Measurements from ENCODE around the gene MRC2.

MRC2 gene

GRCh38 chr17:62675701-62676100 is 48.2 kb downstream of the MRC2 start:
- H3K4me3 Mint-ChIP-seq: no peak overlapping the region
- TF ChIP-seq, protein P1, sequence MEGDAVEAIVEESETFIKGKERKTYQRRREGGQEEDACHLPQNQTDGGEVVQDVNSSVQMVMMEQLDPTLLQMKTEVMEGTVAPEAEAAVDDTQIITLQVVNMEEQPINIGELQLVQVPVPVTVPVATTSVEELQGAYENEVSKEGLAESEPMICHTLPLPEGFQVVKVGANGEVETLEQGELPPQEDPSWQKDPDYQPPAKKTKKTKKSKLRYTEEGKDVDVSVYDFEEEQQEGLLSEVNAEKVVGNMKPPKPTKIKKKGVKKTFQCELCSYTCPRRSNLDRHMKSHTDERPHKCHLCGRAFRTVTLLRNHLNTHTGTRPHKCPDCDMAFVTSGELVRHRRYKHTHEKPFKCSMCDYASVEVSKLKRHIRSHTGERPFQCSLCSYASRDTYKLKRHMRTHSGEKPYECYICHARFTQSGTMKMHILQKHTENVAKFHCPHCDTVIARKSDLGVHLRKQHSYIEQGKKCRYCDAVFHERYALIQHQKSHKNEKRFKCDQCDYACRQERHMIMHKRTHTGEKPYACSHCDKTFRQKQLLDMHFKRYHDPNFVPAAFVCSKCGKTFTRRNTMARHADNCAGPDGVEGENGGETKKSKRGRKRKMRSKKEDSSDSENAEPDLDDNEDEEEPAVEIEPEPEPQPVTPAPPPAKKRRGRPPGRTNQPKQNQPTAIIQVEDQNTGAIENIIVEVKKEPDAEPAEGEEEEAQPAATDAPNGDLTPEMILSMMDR (IDR thresholded peaks at IDR 0.05): no peak
- peaks cover 34% of the 10 kb centered on the region for H3K36me3 Mint-ChIP-seq (ENCODE audit: low read depth)

DNA sequence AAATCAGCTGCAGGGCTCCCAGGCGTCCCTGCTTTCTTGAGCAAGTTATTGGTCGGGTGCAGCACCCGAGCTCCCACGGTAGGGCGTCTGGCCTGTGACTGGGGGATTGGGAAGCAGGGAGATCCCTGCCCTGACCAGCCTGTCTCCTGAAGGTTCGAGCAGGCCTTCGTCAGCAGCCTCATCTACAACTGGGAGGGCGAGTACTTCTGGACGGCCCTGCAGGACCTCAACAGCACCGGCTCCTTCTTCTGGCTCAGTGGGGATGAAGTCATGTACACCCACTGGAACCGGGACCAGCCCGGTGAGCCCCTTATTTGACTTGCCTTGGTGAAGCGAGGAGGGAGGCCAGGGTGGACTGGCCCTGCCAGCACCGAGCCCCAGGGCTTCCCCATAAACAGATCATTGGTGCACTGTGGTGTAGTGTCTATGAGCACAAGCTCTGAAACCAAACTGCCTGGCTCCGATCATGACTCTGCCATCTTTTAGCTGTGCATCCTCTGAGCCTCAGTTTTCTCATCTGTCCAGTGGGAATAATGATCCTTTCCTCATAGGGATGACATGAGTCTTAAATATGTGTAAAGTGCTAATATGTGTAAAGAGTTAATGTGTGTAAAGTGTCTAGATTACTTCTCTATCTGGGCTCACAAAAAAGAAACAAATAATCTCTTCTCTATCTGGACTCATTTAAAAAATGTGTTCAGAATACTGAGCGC is 48.9 kb downstream of the MRC2 start:
- no peak for DNase-seq
- H3K4me1 Mint-ChIP-seq: peaks cover 34% of the 10 kb centered on the region
- no peaks in the 10 kb centered on the region for H3K9me3 Mint-ChIP-seq
- peak overlapping the region; percentile 32 for H3K27ac Mint-ChIP-seq
- TF ChIP-seq, protein P1 (IDR thresholded peaks at IDR 0.05): no peak
- H3K36me3 Mint-ChIP-seq (ENCODE audit: low read depth): peaks cover 34% of the 10 kb centered on the region
- H3K4me3 Mint-ChIP-seq: no peak overlapping the region
- H3K27me3 Mint-ChIP-seq (ENCODE audit: low read depth, poor library complexity): no peaks in the 10 kb centered on the region

More at GRCh38 chr17:62675701-62676100, 48.2 kb downstream of the MRC2 start:
- peak overlapping the region; percentile 82 for H3K27ac Mint-ChIP-seq
- H3K4me1 Mint-ChIP-seq: peaks cover 34% of the 10 kb centered on the region
- DNase-seq: no peak
- H3K27me3 Mint-ChIP-seq (ENCODE audit: low read depth, poor library complexity): no peaks in the 10 kb centered on the region
- H3K9me3 Mint-ChIP-seq: no peaks in the 10 kb centered on the region

- Mint-ChIP-seq H3K36me3 (ENCODE audit: low read depth) (peaks cover 36% of the 10 kb centered on the region), H3K9me3 (no peaks in the 10 kb centered on the region), H3K27ac (peak overlapping the region; percentile 32), H3K27me3 (ENCODE audit: low read depth, poor library complexity) (no peaks in the 10 kb centered on the region), H3K4me1 (peaks cover 34% of the 10 kb centered on the region), H3K4me3 (no peak overlapping the region)
- TF ChIP-seq, protein P1 (IDR thresholded peaks at IDR 0.05): no peak
- DNase-seq: no peak
Measured at GRCh38 chr17:62676952-62677596, 49.6 kb downstream of the MRC2 start.

- Mint-ChIP-seq H3K27ac (peak overlapping the region; percentile 88), H3K4me1 (peaks cover 28% of the 10 kb centered on the region), H3K4me3 (no peak overlapping the region), H3K27me3 (ENCODE audit: low read depth, poor library complexity) (no peaks in the 10 kb centered on the region), H3K9me3 (no peaks in the 10 kb centered on the region), H3K36me3 (ENCODE audit: low read depth) (peaks cover 34% of the 10 kb centered on the region)
- TF ChIP-seq, protein P1 (IDR thresholded peaks at IDR 0.05): no peak
- no peak for DNase-seq
Measured at GRCh38 chr17:62678214-62678919, 50.9 kb downstream of the MRC2 start.

DNA sequence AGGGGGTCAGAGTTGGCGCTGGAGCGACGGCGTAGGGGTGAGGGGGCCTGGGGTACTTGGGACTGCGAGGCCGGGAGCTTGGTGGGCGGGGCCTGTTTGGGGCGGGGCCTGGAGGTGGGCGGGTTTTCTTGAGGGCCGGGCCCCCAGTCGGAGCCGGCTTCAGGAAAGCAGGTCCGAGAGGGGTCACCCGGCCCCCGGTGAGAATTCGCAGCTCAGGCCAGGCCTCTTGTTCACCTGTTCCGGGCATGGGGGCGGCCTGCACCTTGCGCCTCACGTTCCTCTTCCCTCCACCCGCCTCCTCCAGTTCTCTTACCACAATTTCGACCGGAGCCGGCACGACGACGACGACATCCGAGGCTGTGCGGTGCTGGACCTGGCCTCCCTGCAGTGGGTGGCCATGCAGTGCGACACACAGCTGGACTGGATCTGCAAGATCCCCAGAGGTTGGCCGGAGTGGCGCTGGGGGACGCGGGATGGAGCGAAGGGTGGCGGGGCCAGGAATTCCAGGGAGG is 52.5 kb downstream of the MRC2 start:
- H3K9me3 Mint-ChIP-seq: peaks cover 1% of the 10 kb centered on the region
- no peak overlapping the region for H3K27ac Mint-ChIP-seq
- H3K4me1 Mint-ChIP-seq: peaks cover 16% of the 10 kb centered on the region
- TF ChIP-seq, protein P1 (IDR thresholded peaks at IDR 0.05): no peak
- H3K36me3 Mint-ChIP-seq (ENCODE audit: low read depth): peaks cover 49% of the 10 kb centered on the region
- H3K27me3 Mint-ChIP-seq (ENCODE audit: low read depth, poor library complexity): no peaks in the 10 kb centered on the region
- no peak overlapping the region for H3K4me3 Mint-ChIP-seq
- DNase-seq: no peak

Measured in nephron progenitor cell (in vitro differentiated cells).